Brain microvascular endothelial cell (primary cell): Measurements from ENCODE around the gene COL23A1.

Experiments used
- DNase-seq: peaks from one replicate; pipeline ENCODE4 v3.0.0-alpha.2; 2020
- H3K27ac ChIP-seq: fragments of 250-450 bp; sonication (Bioruptor Pico); 2 replicates; pipeline ENCODE4 v1.5.1; 2020; ENCODE audit warnings: mild to moderate bottlenecking, moderate library complexity
- H3K27me3 ChIP-seq: fragments of 250-450 bp; sonication (Bioruptor Pico); replicated peaks from 2 replicates; pipeline ENCODE4 v1.5.1; 2020; ENCODE audit warnings: mild to moderate bottlenecking
- H3K36me3 ChIP-seq: fragments of 250-450 bp; sonication (Bioruptor Pico); replicated peaks from 2 replicates; pipeline ENCODE4 v1.5.1; 2020; ENCODE audit warnings: mild to moderate bottlenecking
- H3K4me3 ChIP-seq: 2 replicates; pipeline ENCODE4 v1.5.1; 2011; ENCODE audit warnings: low read depth, mild to moderate bottlenecking, control low read depth, low read length, moderate library complexity
- in situ Hi-C: cut with HindIII; loops from 2 replicates; pipeline ENCODE4 v1.10.0; 2017; ENCODE audit warnings: low sequenced_read_pairs, low pct_ligation_motif_present
- TF ChIP-seq, protein P1 (sequence below): IDR thresholded peaks from 2 replicates; pipeline ENCODE4 v1.5.1; 2011; ENCODE audit warnings: low read depth, mild to moderate bottlenecking, moderate library complexity, low read length, control low read depth, inconsistent platforms; ENCODE audit errors: missing control alignments

The COL23A1 gene

DNA sequence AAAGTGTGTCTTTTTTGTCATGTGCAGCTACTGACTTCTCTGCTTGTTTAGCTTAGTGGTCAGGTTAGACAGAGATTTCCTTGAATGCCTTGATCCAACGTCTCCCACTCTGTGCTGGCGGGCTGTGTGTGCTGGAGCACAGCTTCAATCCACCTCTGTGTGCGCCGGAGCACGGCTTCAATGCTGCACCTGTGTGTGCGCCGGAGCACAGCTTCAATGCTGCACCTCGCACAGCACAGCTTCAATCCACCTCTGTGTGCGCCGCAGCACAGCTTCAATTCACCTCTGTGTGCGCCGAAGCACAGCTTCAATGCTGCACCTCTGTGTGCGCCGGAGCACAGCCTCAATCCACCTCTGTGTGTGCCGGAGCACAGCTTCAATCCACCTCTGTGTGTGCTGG, 288.6 kb downstream of the COL23A1 start:
- H3K4me3 ChIP-seq, result no peak overlapping the region
- H3K36me3 ChIP-seq, result no peaks in the 10 kb centered on the region
- no peak overlapping the region for H3K27ac ChIP-seq
- TF ChIP-seq, protein P1, sequence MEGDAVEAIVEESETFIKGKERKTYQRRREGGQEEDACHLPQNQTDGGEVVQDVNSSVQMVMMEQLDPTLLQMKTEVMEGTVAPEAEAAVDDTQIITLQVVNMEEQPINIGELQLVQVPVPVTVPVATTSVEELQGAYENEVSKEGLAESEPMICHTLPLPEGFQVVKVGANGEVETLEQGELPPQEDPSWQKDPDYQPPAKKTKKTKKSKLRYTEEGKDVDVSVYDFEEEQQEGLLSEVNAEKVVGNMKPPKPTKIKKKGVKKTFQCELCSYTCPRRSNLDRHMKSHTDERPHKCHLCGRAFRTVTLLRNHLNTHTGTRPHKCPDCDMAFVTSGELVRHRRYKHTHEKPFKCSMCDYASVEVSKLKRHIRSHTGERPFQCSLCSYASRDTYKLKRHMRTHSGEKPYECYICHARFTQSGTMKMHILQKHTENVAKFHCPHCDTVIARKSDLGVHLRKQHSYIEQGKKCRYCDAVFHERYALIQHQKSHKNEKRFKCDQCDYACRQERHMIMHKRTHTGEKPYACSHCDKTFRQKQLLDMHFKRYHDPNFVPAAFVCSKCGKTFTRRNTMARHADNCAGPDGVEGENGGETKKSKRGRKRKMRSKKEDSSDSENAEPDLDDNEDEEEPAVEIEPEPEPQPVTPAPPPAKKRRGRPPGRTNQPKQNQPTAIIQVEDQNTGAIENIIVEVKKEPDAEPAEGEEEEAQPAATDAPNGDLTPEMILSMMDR, result no peak
- in situ Hi-C loops, result no loop called here
- H3K27me3 ChIP-seq, result no peaks in the 10 kb centered on the region
- no peak for DNase-seq

GRCh38 chr5:178298283-178298807, 291.8 kb downstream of the COL23A1 start:
- Histone ChIP-seq H3K4me3 (no peak overlapping the region), H3K27me3 (no peaks in the 10 kb centered on the region), H3K27ac (no peak overlapping the region), H3K36me3 (no peaks in the 10 kb centered on the region)
- no peak for DNase-seq
- in situ Hi-C loops, result no loop called here
- TF ChIP-seq, protein P1, result no peak

DNA sequence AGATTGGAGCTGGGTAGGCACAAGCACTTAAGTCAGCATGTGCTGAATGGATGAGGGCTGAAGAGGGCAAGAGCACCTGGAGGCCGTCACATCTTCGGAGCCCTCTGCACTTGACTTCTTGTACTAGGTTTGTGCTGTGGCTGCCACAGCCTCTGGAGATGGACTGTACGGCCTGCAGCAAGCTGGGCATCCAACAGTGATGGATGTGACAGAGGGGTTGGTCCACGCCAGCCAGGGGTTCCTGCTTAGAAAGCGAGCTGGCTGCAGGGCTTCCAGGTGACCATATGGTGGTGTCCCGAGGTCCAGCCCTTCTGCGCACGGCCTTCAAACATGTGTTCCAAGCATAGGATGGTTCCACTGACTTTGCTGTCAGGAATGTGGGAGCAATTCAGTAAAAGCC, 292.4 kb downstream of the COL23A1 start:
- TF ChIP-seq, protein P1, result no peak
- in situ Hi-C loops, result no loop called here
- DNase-seq, result no peak
- Histone ChIP-seq H3K27me3 (no peaks in the 10 kb centered on the region), H3K4me3 (no peak overlapping the region), H3K27ac (no peak overlapping the region), H3K36me3 (no peaks in the 10 kb centered on the region)

DNA sequence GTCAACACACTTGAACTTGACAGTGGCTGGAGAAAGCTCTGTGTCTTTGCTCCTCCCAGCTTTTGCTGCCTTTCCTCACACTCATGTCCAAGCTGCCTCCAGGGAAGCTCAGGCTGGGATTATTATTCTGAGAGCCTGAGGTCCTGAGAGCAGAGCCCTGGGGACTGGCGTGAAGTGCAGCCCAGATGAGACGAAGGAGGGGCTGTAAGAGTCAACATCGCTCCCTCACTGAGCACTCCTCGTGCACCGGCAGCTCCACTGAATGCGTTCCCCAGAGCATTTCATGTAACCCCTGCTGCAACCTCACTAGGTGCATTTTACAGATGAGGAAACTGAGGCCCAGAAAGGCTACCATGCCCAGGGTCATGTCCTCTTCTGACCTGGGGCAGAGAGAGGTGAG, 294.1 kb downstream of the COL23A1 start:
- no peak for DNase-seq
- TF ChIP-seq, protein P1, result no peak
- no peak overlapping the region for H3K27ac ChIP-seq
- no peaks in the 10 kb centered on the region for H3K27me3 ChIP-seq
- H3K36me3 ChIP-seq, result no peaks in the 10 kb centered on the region
- no peak overlapping the region for H3K4me3 ChIP-seq
- in situ Hi-C loops, result no loop called here

DNA sequence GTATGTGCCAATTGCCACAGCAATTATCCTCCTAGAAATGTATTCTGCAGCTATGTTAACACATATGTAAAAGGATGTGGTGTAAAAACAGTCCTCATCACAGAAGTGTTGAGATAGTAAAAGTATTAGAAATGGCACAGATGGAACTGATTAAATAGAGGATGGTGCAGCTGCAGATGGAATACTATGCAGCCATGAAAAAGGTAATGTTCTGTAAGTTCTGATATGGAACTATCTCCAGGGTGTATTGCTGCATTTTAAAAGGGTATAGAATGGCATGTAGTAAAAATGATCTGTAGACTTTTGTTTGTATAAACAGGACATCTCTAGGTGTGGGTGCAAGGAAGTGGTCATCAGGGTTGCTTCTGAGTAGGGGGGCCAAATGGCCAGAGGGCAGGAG, 294.6 kb downstream of the COL23A1 start:
- H3K27ac ChIP-seq, result no peak overlapping the region
- H3K27me3 ChIP-seq, result no peaks in the 10 kb centered on the region
- no peak overlapping the region for H3K4me3 ChIP-seq
- TF ChIP-seq, protein P1, result no peak
- H3K36me3 ChIP-seq, result no peaks in the 10 kb centered on the region
- no peak for DNase-seq
- in situ Hi-C loops, result no loop called here

DNA sequence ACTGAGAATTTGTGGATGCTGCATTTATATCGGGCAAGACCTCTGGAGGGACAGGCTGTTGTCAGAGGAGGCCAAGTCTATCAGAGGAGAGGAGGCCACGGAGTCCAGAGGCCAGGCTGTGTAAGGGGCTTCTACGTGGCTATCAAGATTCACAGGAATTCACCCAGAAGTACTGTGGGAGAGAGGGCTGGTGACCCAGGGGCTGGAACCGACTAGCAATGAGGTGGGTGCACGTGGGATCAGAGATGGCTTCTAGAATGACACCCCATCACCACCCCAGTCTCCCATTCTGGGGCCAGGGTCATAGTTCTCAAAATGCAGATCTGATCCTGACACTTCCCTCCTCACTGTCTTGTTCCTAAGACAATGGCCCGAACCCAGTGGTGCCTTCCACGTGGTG, 296.4 kb downstream of the COL23A1 start:
- Histone ChIP-seq H3K4me3 (no peak overlapping the region), H3K36me3 (no peaks in the 10 kb centered on the region), H3K27ac (no peak overlapping the region), H3K27me3 (no peaks in the 10 kb centered on the region)
- no peak for DNase-seq
- TF ChIP-seq, protein P1, result no peak
- in situ Hi-C loops, result no loop called here
